GM21528 (cell line): ENCODE measurements around the gene PCP2.

Experiments used
- ATAC-seq: cut with Tn5 transposase; IDR thresholded peaks from one replicate; pipeline ENCODE4 v1.9.1; 2021; ENCODE audit warnings: mild to moderate bottlenecking, moderate library complexity; ENCODE audit not compliant: unreplicated experiment, low FRiP score

Gene PCP2

DNA sequence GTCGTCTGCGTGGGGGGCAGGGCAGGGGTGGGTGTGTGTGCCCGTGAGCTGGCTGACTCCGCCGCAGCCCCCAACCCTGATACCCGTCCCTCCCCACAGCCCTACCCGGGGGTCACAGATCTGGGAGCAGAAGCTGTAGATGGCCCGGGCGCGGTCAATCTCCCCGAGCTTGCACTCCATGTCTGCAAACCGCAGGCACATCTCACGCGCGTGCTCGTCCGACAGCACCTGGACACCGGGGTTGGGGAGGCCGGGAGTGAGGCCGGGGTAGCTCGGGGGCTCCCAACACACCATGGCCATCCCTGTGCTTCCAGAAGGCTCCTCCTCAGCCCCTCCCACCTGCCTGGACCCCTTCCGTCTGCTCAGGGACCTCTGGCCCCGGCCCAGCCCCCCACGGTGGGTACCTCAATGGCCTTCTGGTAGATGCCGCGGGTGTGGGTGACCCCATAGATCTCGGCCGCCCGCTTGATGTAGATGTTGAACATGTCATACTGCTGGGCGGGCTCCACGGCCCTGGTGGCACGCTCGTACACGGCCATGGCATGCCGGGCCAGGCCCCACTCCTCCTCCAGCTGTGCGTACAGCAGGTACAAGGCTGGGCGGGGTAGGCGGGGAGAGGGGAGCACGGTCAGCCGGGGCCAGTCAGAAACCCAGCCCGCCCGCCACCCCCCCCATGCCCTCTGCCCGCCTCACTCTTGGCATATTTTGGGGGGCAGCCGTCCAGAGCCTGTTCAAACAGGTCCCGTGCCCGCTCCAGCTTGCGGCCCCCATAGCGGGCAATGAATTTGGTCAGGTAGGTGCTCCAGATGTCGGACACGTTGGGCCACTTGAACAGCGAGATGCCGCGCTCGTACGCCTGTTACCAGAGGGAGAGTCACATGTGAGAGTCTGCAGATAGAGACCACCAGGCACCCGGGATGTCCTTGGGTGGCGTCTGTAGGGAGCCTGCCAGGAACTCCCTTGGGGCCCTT lies 12.8 kb downstream of the PCP2 start:
- no peak for ATAC-seq

DNA sequence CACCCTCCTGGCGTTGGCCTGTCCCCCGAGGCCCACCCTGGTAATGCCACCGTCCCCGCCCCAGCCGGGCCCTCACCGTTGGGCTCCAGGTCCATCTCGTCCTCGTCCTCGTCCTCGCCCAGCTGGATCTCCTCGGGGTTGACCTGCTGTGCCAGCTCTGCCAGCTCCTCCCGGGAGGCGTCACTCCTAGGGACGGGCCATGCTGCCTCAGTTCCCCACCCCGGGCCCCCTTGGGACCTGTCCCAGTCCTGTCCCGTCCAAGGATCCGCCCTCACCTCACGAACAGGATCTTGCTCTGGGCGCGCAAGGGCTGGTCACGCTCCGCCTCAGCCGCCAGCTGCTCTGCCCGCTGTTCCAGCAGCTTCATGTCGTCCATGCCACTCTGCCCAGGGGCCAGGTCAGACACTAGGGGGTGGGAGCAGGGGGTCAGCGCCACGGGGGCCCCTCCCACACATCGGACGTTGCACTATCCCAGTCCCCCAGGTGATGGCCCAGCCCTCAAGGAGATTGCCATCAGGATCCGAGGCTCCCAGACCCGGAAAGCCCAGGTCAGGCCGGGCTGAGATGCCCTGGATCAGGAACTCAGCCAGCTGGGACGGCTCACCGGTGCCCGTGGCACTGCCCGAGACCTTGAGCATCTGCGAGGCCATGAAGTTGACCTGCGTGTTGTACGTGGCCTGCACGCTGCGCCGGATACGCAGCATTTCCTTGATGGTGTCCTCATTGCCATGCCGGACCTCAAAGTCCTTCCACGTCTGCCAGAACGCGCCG lies 13.7 kb downstream of the PCP2 start:
- ATAC-seq, result no peak

DNA sequence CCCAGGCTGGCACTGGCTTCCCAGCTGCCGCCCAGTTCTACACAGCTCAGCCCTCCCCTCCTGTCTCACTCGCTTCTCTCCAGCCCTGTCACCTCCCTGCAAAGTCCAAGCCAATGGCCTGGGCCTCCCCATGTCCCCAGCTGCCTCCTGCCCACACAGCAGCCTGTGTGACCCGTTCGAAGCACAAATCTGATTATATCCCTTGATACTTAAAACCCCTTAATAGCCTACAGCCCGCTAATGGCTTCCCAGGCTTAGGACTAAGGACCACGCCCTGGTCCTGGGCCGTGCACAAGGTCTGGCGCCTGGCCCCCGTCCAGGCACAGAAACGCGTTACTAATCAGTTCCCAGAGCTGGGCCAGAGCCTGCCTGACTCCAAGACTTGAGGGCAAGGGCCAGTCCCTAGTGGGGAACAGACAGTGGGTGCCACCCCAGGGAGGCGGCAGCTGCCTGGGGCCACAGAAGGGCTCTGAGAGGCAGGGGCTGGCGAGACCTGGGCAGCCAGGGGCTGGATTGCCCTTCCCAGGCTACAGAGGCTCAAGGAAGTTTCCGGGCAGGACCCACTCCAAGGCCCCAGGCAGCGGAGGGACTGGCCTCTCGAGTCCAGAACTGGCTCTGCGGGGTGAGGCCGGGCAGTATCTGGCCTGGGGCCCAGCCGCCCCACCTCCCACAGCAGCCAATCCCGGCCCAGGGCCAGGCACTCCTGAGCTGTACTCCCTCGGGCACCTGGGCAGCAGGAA lies 14.6 kb downstream of the PCP2 start:
- no peak for ATAC-seq

DNA sequence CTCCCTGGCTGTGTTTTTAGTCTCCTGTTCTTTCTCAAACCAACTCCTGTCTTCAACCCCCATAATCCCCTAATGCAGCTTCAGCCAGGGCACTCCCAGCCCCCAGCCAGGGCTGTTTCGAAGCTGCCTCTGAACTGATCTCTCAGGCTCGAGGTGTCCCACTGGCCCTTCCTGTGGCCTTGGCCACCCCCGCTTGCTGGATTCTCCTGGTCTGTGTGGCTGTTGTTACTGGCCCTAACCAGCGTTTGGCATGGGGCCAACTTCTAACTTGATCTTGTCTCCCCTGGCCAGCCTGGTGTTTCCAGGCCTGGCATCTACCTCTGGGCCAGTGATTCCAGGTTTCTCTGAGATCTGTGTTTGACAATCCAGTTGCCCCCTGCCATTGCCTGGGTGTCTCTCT lies 15.2 kb downstream of the PCP2 start:
- ATAC-seq, result no peak

DNA sequence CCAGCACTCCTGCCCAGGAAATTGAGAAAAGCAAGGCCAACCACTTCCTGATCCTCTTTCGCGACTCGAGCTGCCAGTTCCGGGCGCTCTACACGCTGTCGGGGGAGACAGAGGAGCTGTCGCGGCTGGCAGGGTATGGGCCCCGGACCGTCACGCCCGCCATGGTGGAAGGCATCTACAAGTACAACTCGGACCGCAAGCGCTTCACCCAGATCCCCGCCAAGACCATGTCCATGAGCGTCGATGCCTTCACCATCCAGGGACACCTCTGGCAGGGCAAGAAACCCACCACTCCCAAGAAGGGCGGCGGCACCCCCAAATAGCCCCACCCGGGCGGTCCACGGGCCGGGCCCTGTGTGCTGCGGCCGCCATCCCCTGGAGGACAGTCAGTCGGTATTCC lies 15.8 kb downstream of the PCP2 start:
- ATAC-seq, result no peak

DNA sequence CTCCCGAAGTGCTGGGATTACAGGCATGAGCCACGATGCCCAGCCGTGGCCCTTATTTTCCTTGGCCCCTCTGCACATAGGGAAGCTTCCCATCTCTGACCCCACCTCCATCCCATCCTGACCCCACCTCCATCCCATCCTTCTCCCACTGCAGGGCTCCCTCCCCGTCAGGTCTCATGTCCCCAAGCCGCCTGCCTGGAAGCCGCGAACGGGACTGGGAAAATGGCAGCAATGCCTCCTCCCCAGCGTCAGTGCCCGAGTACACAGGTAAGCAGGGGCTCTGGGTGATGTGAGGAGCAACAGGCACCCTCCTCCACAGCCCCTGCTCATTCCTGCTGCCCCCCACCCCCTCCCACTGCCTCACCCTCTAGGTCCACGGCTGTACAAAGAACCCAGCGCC lies 16.3 kb downstream of the PCP2 start:
- no peak for ATAC-seq

DNA sequence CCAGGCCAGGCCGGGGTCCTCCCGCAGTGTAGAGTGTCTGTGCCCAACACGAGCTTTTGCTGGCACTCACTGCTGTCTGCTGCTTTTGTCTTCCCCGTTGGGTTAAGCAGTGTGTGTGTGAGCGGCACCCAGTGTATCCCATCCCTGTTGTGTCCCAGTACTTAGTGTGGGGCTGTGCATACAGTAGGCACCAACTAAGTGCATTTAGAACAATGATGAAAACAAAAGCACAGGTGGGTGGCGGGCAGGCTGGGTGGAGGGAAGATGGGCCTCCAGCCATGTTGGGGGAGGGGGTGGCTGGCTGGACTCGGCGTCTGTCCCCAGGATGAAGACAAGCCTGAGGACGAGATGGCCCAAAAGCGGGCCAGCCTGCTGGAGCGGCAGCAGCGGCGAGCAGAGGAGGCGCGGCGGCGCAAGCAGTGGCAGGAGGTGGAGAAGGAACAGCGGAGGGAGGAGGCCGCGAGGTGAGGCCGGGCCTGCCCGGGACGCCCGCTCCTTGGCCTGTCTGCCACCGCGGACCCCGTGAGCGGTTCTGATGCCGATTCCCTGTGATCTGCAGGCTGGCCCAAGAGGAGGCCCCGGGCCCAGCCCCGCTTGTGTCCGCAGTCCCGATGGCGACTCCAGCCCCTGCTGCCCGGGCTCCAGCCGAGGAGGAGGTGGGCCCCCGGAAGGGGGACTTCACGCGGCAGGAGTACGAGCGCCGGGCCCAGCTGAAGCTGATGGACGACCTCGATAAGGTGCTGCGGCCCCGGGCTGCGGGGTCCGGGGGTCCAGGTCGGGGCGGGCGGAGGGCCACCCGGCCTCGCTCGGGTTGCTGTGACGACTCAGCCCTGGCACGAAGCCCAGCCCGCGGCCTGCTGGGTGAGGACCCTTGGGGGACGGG lies 18.4 kb downstream of the PCP2 start:
- ATAC-seq, result no peak

DNA sequence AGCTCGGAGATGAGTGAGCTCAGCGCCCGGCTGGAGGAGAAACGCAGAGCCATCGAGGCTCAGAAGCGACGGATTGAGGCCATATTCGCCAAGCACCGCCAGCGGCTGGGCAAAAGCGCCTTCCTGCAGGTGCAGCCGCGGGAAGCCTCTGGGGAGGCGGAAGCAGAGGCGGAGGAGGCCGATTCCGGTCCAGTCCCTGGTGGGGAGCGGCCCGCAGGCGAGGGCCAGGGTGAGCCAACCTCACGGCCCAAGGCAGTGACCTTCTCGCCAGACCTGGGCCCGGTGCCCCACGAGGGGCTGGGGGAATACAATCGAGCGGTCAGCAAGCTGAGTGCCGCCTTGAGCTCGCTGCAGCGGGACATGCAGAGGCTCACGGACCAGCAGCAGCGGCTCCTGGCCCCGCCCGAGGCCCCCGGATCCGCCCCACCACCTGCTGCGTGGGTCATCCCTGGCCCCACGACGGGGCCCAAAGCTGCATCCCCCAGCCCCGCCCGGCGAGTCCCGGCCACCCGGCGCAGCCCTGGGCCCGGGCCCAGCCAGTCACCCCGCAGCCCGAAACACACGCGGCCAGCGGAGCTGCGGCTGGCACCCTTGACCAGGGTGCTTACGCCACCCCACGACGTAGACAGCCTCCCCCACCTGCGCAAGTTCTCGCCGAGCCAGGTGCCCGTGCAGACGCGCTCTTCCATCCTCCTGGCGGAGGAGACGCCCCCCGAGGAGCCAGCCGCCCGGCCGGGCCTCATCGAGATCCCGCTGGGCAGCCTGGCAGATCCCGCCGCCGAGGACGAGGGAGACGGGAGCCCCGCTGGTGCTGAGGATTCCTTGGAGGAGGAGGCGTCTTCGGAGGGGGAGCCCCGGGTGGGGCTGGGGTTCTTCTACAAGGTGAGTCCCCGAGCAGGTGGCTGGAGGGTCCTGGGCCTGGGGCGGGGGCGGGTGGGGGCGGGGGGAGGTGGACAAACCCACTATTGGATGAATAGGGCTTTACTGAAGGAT lies 20.9 kb downstream of the PCP2 start:
- no peak for ATAC-seq

DNA sequence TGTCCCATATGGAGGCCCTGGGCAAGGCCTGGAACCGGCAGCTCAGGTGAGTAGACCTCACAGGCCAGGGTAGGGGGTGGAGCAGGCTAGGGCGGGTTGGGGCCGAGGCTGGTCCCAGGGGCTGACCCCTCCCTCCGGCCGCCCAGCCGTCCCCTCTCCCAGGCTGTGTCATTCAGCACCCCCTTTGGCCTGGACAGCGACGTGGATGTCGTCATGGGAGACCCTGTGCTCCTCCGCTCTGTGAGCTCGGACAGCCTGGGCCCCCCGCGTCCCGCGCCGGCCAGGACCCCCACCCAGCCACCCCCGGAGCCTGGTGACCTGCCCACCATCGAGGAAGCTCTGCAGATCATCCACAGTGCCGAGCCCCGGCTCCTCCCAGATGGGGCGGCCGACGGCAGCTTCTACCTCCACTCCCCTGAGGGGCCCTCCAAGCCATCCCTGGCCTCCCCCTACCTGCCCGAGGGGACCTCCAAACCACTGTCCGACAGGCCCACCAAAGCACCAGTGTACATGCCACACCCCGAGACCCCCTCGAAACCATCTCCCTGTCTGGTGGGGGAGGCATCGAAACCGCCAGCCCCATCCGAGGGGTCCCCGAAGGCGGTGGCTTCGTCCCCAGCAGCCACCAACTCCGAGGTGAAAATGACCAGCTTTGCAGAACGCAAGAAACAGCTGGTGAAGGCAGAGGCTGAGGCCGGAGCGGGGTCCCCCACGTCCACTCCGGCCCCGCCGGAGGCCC lies 21.8 kb downstream of the PCP2 start:
- no peak for ATAC-seq

DNA sequence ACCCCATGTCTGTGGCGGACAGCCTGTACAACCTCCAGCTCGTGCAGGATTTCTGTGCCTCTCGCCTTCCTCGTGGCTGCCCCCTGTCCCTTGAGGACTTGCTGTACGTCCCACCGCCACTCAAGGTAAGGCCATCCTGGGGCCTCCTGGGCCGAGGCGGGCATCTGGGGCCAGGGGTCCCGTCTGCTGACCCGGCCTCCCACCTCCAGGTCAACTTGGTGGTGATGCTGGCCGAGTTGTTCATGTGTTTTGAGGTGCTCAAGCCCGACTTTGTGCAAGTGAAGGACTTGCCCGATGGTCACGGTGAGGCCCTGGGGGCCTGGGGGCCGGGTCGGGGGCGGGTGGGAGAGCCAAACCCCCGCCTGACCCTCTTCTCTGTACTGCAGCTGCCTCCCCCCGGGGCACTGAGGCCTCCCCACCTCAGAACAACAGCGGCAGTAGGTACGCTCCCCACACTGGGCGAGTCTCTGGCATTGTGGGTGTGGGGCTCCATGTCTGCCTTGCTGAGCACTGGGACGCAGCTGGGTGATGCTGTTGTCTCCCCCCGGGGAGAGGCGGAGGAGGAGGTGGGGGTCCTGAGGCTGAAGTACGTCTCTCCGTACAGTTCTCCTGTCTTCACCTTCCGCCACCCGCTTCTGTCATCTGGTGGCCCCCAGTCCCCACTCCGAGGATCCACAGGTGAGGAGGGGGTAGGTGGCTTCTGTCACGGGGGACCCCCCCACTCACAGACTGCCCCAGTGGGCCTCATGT lies 22.9 kb downstream of the PCP2 start:
- ATAC-seq, result no peak

DNA sequence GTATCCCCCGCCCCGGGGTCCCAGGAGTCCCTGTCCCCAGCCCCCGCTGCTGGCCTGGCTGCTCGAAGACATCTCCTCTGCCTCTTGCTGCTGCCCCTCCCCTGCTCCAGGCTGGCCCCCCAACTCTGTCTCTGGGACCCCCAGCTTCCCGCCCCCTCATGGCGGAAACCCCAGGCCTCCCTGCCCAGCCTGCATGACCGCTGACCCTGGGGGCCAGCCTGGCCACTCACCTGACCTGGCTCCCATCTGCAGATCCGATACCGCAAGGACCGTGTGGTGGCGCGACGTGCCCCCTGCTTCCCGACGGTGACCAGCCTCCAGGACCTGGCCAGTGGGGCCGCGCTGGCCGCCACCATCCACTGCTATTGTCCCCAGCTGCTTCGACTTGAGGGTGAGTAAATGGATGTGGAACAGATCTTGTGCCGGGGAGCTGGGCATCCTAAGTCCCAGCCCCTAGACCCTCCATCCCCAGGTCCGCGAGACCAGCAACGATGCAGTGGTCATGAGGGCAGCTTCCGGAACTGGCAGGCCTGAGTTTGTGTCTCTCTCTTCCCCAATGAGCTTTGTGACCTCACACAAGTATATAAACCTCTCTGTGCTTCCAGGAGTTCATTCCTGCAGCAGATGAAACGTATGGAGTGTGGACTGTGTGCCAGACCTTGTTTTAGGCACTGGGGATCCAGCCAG lies 25.5 kb downstream of the PCP2 start:
- ATAC-seq, result no peak

DNA sequence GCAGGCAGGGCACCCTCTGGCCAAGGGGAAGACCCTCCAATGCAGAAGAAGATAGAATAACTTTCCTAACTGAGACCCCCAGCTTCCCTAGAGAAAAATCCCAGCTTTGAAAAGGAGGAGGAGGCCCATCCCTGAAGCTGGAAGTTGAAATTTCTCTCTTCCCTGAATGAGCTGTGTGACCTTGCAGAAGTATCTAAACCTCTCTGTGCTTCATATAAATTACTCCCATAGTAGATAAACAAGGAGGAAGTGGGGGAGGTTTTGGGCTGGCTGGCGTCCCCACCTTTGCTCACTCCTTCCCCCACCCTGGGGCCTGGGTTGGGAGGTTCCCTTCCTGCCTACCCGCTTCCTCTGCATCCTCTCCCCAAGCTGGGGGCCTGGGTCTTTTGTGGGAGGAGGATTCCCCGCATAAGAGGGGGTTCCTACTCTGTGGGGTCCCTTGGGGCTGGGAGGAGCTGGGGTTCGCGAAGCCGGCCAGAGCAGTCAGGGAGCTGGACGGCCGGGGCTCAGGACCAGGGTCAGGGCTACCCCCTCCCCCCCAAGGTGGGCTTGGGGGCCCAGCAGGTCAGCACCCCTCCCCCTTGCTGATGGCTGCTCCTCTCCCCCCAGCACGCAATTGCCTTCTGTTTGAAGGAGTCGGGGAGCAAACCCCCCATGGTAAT lies 26.2 kb downstream of the PCP2 start:
- ATAC-seq, result no peak

DNA sequence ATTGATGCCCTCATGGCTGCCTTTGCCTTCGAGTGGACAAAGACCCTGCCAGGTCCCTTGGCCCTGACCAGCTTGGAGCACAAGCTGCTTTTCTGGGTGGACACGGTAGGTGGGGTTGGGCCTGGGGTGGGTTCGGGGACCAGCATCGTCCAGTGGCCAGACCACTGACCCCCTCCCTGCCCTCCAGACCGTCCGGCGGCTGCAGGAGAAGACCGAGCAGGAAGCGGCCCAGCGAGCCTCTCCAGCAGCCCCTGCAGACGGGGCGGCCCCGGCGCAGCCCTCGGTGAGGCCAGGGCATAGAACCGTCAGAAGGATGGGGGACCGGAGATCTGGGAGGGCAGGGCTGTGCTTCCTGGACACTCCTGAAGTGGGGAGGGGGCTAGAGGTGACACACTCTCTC lies 27.2 kb downstream of the PCP2 start:
- no peak for ATAC-seq

DNA sequence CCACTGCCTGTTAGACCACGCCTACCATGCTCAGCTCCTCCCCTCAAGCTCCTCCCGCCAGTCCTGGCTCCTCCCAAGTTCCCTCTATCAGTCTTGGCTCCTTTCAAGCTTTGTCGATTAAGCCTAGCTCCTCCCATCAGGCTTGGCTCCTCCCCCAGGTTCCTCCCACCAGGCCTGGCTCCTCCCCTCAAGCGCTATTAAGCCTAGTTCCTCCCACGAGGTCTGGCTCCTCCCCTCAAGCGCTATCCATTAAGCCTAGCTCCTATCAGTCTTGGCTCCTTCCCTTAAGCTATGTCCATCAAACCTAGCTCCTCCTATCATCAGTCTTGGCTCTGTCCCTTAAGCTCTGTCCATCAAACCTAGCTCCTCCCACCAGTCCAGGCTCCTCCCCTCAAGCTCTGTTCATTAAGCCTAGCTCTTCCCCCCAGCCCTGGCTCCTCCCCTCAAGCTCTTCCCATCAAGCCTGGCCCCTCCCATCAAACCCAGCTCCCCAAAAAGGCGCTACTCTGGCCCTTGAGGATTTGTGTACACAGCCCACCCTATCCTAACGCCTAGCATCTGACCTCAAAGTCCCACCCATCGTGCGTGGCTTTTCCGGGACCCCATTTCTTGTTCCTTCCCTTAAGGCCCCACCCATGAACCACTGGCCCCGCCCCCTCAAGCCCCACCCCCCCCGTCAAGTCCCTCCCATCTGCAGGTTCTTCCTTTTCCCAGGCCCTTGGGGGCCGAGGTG lies 27.9 kb downstream of the PCP2 start:
- ATAC-seq, result no peak

DNA sequence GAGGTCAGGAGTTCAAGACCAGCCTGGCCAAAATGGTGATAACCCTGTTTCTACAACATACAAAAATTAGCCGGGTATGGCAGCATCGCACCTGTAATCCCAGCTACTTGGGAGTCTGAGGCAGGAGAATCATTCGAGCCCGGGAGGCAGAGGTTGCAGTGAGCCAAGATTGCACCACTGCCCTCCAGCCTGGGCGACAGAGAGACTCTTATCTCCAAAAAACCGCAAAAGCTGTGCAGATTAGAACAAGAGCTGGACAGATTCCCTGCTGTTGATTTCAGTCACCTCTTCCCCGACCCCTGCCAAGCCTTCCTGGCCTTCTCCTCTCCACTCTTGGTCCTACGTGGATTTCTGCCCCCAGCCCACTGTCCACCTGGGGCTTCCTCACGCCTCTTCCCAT lies 29.6 kb downstream of the PCP2 start:
- no peak for ATAC-seq
